MG63 (cell line): ENCODE data around the gene PTPRE. TPM values are rescaled to one million over a fixed set of nuclear protein-coding genes. Genes with fewer than 3 reads are reported as not detected.

Experiments used
- DNase-seq: peaks from one replicate; pipeline ENCODE4 v3.0.0-alpha.2; 2020
- H3K27me3 ChIP-seq: fragments of 250-450 bp; sonication (Bioruptor Pico); 2 replicates; pipeline ENCODE4 v1.5.1; 2020; ENCODE audit warnings: mild to moderate bottlenecking, moderate library complexity
- H3K36me3 ChIP-seq: fragments of 250-450 bp; sonication (Bioruptor Pico); 2 replicates; pipeline ENCODE4 v1.5.1; 2020; ENCODE audit warnings: mild to moderate bottlenecking, moderate library complexity
- H3K4me3 ChIP-seq: fragments of 250-450 bp; sonication (Bioruptor Pico); 2 replicates; pipeline ENCODE4 v1.5.1; 2020; ENCODE audit warnings: mild to moderate bottlenecking, moderate library complexity
- H3K9me3 ChIP-seq: fragments of 250-450 bp; sonication (Bioruptor Pico); 2 replicates; pipeline ENCODE4 v1.5.1; 2020; ENCODE audit warnings: mild to moderate bottlenecking, moderate library complexity
- total RNA-seq: library from RNA; depleted of rRNA; stranded (reverse); fragments of >200 nt; shearing (Covaris generic); gene quantifications from 2 replicates; pipeline ENCODE4 v1.2.3, GENCODE V29; 2014; ENCODE audit warnings: low replicate concordance; rRNA removed

PTPRE gene
- 0.86 and 1.3 TPM in 2 replicates for total RNA-seq

GRCh38 chr10:127906548-127907377 is at the start of gene PTPRE:
Gene PTPRE (plus strand): TSS chr10:127907103. CDS start chr10:128040882, 133,779 bp downstream.
- Histone ChIP-seq H3K36me3 (no peaks in the 10 kb centered on the region), H3K27me3 (no peaks in the 10 kb centered on the region), H3K4me3 (peak within 1 kb of the TSS; percentile 50), H3K9me3 (no peaks in the 10 kb centered on the region)
- peak; percentile 75 for DNase-seq

- Histone ChIP-seq H3K36me3 (no peaks in the 10 kb centered on the region), H3K27me3 (no peaks in the 10 kb centered on the region), H3K9me3 (no peaks in the 10 kb centered on the region), H3K4me3 (no peak overlapping the region)
- DNase-seq = no peak
Observed at GRCh38 chr10:127860592-127860991, 46.3 kb upstream of the PTPRE start.

- H3K27me3 ChIP-seq = no peaks in the 10 kb centered on the region
- H3K9me3 ChIP-seq = no peaks in the 10 kb centered on the region
- no peaks in the 10 kb centered on the region for H3K36me3 ChIP-seq
- no peak overlapping the region for H3K4me3 ChIP-seq
- DNase-seq = no peak
Observed at GRCh38 chr10:127863231-127863825, 43.6 kb upstream of the PTPRE start.

DNA sequence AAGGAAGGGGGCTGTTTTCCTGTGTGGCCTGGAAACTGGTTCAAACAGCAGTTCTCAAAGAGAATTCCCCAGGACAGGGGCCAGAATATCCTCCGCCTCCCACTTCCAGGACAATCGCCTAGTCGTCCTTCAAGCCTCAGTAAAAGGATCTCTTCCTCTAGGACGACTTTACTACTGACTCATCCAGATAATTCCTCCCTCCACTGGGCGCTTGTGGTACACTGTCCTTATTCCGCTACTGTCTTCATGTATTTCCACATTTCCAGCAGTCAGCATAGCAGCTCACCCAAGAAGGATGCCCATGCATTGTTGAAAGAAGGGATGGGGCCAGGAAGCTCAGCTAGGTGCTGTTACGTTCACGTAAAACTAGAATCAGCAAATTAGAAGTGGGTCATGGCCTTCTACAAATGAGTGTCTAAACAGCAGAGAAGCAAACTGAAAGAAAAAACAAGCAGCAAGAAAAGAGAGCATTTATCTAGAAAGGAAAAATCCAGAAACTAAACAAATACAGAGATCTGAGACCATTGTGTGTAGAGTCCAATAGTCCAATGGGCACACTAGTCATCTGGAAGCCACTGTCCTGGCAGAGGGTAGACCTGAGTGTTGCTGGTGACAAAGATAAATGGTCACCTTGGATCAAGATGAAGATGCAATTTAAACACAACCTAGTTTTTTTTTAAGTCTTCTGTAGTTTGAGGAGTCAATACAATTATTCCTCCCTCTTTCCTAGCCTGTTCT is 40.5 kb upstream of the PTPRE start:
- DNase-seq = no peak
- Histone ChIP-seq H3K27me3 (no peaks in the 10 kb centered on the region; the same call in 1 of the 2 replicates), H3K9me3 (peaks cover 7% of the 10 kb centered on the region), H3K36me3 (no peaks in the 10 kb centered on the region), H3K4me3 (no peak overlapping the region)

GRCh38 chr10:127867805-127868204 is 39.1 kb upstream of the PTPRE start:
- Histone ChIP-seq H3K36me3 (no peaks in the 10 kb centered on the region), H3K4me3 (no peak overlapping the region), H3K27me3 (no peaks in the 10 kb centered on the region; the same call in 1 of the 2 replicates), H3K9me3 (peaks cover 7% of the 10 kb centered on the region)
- no peak for DNase-seq

- Histone ChIP-seq H3K9me3 (peaks cover 7% of the 10 kb centered on the region), H3K4me3 (no peak overlapping the region), H3K36me3 (no peaks in the 10 kb centered on the region), H3K27me3 (no peaks in the 10 kb centered on the region; the same call in 1 of the 2 replicates)
- no peak for DNase-seq
Observed at GRCh38 chr10:127869329-127869728, 37.6 kb upstream of the PTPRE start.

- DNase-seq = no peak
Observed at GRCh38 chr10:127871631-127872010, 35.3 kb upstream of the PTPRE start.

DNA sequence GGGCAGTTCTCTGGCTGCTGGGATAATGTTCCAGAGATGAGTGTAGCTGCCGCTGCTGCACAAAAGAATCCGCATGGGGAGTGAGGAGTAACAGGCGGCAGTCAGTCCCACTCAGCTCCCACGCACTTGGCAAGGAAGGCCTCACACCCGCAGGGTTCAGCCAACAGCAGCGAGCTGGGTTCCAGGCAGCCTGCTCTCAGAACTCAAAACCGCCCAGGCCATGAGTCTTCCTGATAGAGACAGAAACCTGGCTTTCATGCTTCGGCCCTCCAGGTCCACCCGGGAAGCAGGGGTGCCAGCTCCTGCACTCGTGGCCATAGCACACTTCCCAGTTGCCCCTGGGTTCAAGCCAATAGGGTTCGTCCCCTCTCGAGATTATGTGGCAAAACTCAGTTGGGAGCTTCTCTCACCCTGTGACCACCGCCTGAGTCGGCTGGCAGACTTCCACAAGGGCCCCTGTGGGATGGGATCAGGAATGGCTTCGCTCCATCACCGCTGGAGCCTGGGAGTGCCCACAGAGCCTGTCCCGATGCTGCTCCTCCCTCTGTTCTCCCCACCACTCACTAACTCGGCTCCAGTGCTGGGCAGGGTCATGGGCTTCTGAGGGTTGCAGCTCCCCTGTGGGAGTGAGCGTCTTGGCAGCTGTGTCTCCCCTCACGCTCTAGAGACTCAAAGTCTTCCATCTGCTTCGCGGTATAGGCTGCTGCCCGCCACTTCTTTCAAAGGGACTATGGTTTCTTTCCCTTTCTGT is 34.7 kb upstream of the PTPRE start:
- H3K9me3 ChIP-seq = peaks cover 7% of the 10 kb centered on the region
- H3K36me3 ChIP-seq = no peaks in the 10 kb centered on the region
- DNase-seq = peak; percentile 63
- H3K4me3 ChIP-seq = no peak overlapping the region
- H3K27me3 ChIP-seq = no peaks in the 10 kb centered on the region; the same call in 1 of the 2 replicates

More at GRCh38 chr10:127871631-127872010, 35.3 kb upstream of the PTPRE start:
- Histone ChIP-seq H3K36me3 (no peaks in the 10 kb centered on the region), H3K4me3 (no peak overlapping the region), H3K27me3 (no peaks in the 10 kb centered on the region; the same call in 1 of the 2 replicates), H3K9me3 (peaks cover 7% of the 10 kb centered on the region)

- no peak overlapping the region for H3K4me3 ChIP-seq
- no peaks in the 10 kb centered on the region for H3K36me3 ChIP-seq
- no peaks in the 10 kb centered on the region; the same call in 1 of the 2 replicates for H3K27me3 ChIP-seq
- no peak for DNase-seq
- peaks cover 7% of the 10 kb centered on the region for H3K9me3 ChIP-seq
Observed at GRCh38 chr10:127872871-127873600, 33.9 kb upstream of the PTPRE start.

- peaks cover 7% of the 10 kb centered on the region for H3K9me3 ChIP-seq
Observed at GRCh38 chr10:127873901-127874470, 32.9 kb upstream of the PTPRE start.

DNA sequence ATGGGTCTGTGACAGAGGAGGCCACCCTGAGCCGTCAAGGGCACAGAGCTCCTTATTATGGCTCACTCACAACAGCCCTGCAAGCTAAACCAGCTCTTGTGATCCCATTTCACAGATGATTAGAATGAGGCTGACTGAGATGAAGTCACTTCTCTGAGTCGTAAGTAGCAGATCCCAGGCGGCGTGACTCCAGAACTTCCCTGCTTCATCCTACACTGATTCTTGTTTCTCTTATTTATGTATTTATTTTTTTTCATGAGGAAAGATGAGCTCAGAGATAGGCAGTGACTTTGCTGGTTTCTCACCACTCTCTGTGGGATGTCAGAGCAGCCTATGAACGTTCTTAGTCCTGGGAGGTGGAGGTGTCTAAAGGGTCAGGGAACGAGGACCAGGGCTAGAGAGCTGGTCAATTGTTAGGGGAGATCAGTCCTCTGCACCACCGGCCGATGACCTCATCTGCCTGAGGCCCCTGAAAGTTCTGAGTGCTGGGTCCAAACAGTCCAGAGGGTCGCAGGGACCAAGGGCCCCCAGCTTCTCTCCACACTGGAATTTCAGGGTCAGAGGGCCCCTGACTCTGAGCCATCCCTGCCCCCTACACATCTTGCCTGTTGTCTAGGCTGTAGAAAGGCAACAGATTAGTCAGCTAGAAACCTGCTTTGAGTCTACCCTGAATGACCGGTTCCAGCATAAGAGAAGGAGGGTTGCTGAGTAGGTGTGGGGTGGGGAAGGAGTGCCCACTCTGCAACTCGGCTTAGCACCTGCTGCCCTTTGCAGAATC is 32.0 kb upstream of the PTPRE start:
- no peaks in the 10 kb centered on the region for H3K27me3 ChIP-seq
- H3K9me3 ChIP-seq = no peaks in the 10 kb centered on the region; the same call in 1 of the 2 replicates
- no peaks in the 10 kb centered on the region for H3K36me3 ChIP-seq
- no peak overlapping the region for H3K4me3 ChIP-seq
- DNase-seq = no peak

More at GRCh38 chr10:127873901-127874470, 32.9 kb upstream of the PTPRE start:
- Histone ChIP-seq H3K4me3 (no peak overlapping the region), H3K36me3 (no peaks in the 10 kb centered on the region), H3K27me3 (no peaks in the 10 kb centered on the region; the same call in 1 of the 2 replicates)
- DNase-seq = no peak

- Histone ChIP-seq H3K27me3 (no peaks in the 10 kb centered on the region), H3K4me3 (no peak overlapping the region), H3K36me3 (no peaks in the 10 kb centered on the region), H3K9me3 (no peaks in the 10 kb centered on the region)
- no peak for DNase-seq
Observed at GRCh38 chr10:127875449-127875765, 31.5 kb upstream of the PTPRE start.

DNA sequence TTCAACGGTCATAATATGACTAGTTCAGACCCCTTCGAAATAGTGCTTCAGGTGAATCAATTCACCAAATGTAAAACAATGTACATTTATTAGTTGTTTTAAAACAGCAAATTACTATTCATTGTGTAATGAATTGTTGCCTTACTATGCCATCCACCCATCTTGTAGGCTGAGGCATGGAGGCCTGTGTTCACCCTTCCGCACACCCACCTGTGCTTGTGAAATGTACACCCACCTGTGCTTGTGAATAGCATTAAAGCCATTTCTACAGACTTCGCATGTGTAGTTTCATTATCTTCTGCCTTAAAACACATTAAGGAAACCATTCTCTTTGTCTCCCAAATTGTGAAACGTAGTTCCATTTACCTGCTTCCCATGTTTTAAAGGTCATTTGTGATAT is 31.0 kb upstream of the PTPRE start:
- H3K36me3 ChIP-seq = no peaks in the 10 kb centered on the region
- H3K4me3 ChIP-seq = no peak overlapping the region
- H3K27me3 ChIP-seq = no peaks in the 10 kb centered on the region
- no peak for DNase-seq
- no peaks in the 10 kb centered on the region for H3K9me3 ChIP-seq

DNA sequence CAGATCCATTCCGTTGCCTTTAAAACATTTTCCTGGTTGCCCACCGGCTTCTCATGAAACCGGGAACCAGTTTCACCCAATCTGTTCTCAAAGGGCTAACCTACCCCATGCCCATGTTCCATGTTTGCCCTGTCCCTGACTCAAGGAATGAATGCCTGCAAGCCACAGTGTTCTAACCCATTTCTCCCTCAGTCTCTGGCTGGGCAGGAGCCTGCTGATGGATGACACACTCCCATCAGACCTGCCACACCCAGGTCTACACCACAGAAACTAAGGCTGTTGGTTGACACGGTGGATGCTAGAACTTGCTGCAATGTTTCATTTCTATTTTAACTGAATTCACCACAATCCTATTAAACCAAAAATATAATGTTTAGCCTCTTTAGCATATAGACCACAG is 29.8 kb upstream of the PTPRE start:
- Histone ChIP-seq H3K27me3 (no peaks in the 10 kb centered on the region), H3K9me3 (no peaks in the 10 kb centered on the region), H3K36me3 (no peaks in the 10 kb centered on the region), H3K4me3 (no peak overlapping the region)
- DNase-seq = no peak

DNA sequence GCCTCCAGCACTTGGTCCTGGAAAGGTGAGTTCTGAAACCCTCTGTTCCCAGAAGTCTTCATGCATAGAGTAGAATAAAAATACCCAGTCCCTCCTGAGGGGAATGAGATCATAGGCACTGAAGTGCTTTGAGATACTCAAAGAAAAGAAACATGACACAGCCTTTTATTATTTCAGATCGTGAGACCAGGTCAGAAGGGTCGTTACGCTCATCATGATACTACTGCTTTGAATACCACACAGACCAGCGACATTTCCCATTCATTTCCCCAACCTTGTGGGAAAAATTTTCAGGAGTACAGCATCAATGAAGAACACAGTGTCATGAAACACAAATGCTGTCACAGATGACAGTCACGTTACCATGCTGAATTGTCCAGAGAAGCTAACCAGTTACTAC is 29.2 kb upstream of the PTPRE start:
- DNase-seq = no peak
- Histone ChIP-seq H3K27me3 (no peaks in the 10 kb centered on the region), H3K4me3 (no peak overlapping the region), H3K36me3 (no peaks in the 10 kb centered on the region), H3K9me3 (no peaks in the 10 kb centered on the region)
